AG09309 (cell line): ENCODE data around the gene TRIM6.
"Not testable (repeated sequence)": the region's sequence is repeated elsewhere in the genome, so short reads cannot be mapped to it uniquely, and the experiment has no call there.

ENCODE experiments used
- DNase-seq: peaks from one replicate; pipeline ENCODE4 v3.0.0-alpha.2; 2010; ENCODE audit warnings: low read depth
- H3K4me3 ChIP-seq: 2 replicates; pipeline ENCODE4 v1.5.1; 2011; ENCODE audit warnings: mild to moderate bottlenecking, low read depth, low read length, moderate library complexity; ENCODE audit not compliant: control insufficient read depth
- CTCF ChIP-seq: IDR thresholded peaks from 2 replicates; pipeline ENCODE4 v1.5.1; 2011; ENCODE audit warnings: mild to moderate bottlenecking, low read depth, low read length, inconsistent platforms; ENCODE audit not compliant: insufficient read depth, control insufficient read depth; ENCODE audit errors: missing control alignments

TRIM6 gene

DNA sequence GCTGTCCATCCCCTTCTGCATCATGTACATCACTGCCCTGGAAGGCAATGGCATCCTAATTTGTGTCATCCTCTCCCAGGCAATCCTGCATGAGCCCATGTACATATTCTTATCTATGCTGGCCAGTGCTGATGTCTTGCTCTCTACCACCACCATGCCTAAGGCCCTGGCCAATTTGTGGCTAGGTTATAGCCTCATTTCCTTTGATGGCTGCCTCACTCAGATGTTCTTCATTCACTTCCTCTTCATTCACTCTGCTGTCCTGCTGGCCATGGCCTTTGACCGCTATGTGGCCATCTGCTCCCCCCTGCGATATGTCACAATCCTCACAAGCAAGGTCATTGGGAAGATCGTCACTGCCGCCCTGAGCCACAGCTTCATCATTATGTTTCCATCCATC, 15.4 kb upstream of the TRIM6 start:
- no peak overlapping the region for H3K4me3 ChIP-seq
- TF ChIP-seq CTCF, result no peak

DNA sequence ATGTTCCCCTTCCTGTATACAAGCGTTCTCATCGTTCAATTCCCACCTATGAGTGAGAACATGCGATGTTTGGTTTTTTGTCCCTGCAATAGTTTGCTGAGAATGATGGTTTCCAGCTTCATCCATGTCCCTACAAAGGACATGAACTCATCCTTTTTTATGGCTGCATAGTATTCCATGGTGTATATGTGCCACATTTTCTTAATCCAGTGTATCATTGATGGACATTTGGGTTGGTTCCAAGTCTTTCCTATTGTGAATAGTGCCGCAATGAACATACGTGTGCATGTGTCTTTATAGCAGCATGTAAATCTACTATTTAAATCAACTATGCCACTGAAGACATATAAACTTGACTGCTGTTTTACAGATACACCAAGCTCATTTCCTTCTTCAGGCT, 12.0 kb upstream of the TRIM6 start:
- not testable (repeated sequence) for DNase-seq

More for the DNA sequence above, 15.4 kb upstream of the TRIM6 start:
- DNase-seq, result no peak

DNA sequence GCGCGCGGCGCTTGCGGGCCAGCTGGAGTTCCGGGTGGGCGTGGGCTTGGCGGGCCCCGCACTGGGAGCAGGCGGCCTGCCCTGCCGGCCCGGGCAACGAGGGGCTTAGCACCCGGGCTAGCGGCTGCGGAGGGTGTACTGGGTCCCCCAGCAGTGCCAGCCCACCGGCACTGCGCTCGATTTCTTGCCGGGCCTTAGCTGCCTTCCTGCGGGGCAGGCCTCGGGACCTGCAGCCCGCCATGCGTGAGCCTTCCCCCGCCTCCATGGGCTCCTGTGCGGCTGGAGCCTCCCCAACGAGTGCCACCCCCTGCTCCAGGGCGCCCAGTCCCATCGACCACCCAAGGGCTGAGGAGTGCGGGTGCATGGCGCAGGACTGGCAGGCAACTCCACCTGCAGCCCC, 6.5 kb upstream of the TRIM6 start:
- DNase-seq, H3K4me3 ChIP-seq: not testable (repeated sequence)

More for the DNA sequence above, 12.0 kb upstream of the TRIM6 start:
- H3K4me3 ChIP-seq, result not testable (repeated sequence)

DNA sequence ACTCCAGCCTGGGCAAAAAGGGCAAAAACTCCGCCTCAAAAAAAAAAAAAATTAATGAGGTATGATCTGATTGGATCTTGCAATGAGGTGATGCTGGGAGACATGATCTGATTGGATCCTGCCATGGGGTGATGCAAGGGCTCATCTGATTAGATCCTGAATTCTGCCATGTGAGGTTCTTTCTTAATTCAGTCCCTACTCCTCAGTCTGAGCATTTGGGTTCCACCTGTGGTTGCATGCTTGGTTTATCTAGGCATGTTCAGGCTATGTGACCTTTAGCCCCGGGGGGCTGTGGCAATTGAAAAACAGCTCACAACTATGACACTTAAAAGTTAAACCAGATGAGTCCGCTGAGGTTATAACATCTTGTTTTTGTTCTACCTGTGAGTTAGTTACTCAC, 4.8 kb upstream of the TRIM6 start:
- H3K4me3 ChIP-seq, result no peak overlapping the region
- TF ChIP-seq CTCF, result no peak
- DNase-seq, result no peak

DNA sequence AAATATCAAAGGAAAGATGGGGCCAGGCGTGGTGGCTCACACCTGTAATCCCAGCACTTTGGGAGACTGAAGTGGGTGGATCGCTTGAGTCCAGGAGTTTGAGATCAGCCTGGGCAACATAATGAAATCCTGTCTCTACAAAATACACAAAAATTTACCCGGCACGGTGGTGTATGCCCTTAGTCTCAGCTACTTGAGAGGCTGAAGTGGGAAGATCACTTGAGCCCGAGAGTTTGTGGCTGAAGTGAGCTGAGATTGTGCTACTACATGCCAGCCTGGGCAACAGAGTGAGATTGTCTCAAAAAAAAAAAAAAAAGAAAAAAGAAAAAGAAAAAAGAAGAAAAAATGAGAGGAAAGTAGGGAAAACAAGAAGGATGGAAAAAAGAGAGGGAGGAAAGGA, 3.8 kb upstream of the TRIM6 start:
- no peak overlapping the region for H3K4me3 ChIP-seq
- no peak for TF ChIP-seq CTCF
- no peak for DNase-seq

DNA sequence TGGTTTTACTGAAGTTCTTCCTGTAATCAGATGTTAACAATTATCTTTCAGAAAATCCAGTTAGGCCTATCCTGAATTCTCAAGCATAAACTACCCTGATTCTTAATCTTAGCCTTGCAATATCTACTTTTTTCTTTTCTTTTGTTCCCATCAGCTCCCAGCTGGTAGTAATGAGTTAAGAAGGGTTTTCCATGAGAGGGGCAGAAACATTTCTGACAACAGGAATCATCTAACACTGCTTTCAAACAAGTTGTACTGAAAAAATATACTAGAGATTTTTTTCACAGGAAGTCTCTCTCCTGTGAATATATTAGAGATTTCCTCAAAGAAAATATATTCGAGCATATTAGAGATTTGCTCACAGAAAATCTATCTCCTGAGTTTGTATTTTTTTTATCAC, 3.3 kb upstream of the TRIM6 start:
- no peak overlapping the region for H3K4me3 ChIP-seq
- TF ChIP-seq CTCF, result no peak
- no peak for DNase-seq

- H3K4me3 ChIP-seq, result no peak overlapping the region
- no peak for TF ChIP-seq CTCF
- no peak for DNase-seq
Measured at GRCh38 chr11:5597953-5598352, 1.5 kb downstream of the TRIM6 start.

GRCh38 chr11:5600374-5600851, 4.0 kb downstream of the TRIM6 start:
- H3K4me3 ChIP-seq, result no peak overlapping the region
- TF ChIP-seq CTCF, result peak; percentile 89
- peak; percentile 64 for DNase-seq

DNA sequence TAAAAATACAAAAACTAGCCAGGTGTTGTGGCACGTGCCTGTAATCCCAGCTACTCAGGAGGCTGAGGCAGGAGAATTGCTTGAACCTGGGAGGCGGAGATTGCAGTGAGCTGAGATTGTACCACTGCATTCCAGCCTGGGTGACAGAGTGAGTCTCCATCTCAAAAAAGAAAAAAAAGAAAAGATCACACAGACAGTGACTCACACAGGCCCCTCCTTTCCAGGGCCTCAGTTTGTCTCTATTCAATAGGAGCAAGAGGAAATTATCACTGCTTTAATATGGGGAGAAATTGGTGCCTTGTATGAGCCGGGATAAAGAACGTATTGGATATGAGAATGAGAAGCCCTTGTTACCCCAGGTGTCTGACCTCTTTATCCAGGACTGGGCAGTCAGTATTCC, 6.4 kb downstream of the TRIM6 start:
- DNase-seq, H3K4me3 ChIP-seq: not testable (repeated sequence)
